ENCODE data around the gene NARF.

The NARF gene

GRCh38 chr17:82519971-82520903 is 61.7 kb downstream of the NARF start:
- Mint-ChIP-seq H3K27me3 (ENCODE audit: low read depth, poor library complexity) (peaks cover 3% of the 10 kb centered on the region), H3K36me3 (ENCODE audit: low read depth) (peaks cover 20% of the 10 kb centered on the region), H3K9me3 (peaks cover 5% of the 10 kb centered on the region), H3K4me3 (peak overlapping the region; percentile 92), H3K4me1 (peaks cover 35% of the 10 kb centered on the region), H3K27ac (peak overlapping the region; percentile 95)
- no peak for TF ChIP-seq CTCF (IDR thresholded peaks at IDR 0.05)
- peak; percentile 50 for DNase-seq

DNA sequence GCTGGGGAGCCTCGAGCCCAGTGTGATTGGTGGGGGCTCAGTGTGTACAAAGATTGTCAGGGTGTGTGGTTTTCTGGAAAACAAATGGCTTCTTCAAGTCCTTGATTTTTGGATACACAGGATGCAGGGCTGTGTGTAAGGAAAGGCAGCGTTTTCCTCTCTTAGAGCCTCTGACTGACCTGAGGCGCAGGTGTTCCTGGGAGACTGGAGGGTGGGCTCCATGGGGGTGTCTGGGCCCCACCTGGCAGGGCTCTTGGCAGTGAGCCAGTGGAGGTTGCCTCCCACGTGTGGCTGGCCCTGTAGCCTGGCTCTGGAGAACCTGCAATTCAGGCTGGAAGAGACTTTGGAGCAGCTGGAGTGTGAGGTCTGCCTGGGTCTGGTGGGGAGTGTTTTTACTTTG is 66.0 kb downstream of the NARF start:
- Mint-ChIP-seq H3K9me3 (no peaks in the 10 kb centered on the region), H3K27me3 (ENCODE audit: low read depth, poor library complexity) (no peaks in the 10 kb centered on the region), H3K4me3 (no peak overlapping the region), H3K4me1 (peaks cover 66% of the 10 kb centered on the region), H3K36me3 (ENCODE audit: low read depth) (peaks cover 25% of the 10 kb centered on the region), H3K27ac (peak overlapping the region; percentile 90)
- DNase-seq: no peak
- TF ChIP-seq CTCF (IDR thresholded peaks at IDR 0.05): no peak

GRCh38 chr17:82525712-82526111 is 67.2 kb downstream of the NARF start:
- Mint-ChIP-seq H3K27me3 (ENCODE audit: low read depth, poor library complexity) (no peaks in the 10 kb centered on the region), H3K36me3 (ENCODE audit: low read depth) (peaks cover 25% of the 10 kb centered on the region), H3K4me1 (peaks cover 70% of the 10 kb centered on the region), H3K9me3 (no peaks in the 10 kb centered on the region), H3K27ac (peak overlapping the region; percentile 92), H3K4me3 (no peak overlapping the region)
- DNase-seq: no peak
- TF ChIP-seq CTCF (IDR thresholded peaks at IDR 0.05): no peak

DNA sequence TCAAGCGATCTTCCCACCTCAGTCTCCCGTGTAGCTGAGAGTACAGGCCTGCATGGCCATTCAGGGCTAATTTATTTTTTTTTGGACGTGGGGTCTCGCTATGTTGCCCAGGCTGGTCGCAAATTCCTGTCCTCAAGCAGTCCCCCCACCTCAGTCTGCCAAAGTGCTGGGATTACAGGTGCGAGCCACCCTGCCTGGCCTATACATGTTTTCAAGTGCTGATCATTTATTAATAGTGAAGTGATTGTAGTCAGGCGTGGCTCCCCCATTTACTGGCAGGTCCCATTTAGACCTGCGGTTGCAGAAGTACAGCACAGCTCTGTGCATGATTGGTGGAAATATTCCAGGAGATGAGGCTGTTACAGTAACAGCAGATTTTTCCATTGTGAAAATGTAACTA is 69.4 kb downstream of the NARF start:
- no peak overlapping the region for H3K4me3 Mint-ChIP-seq
- H3K9me3 Mint-ChIP-seq: no peaks in the 10 kb centered on the region
- H3K27me3 Mint-ChIP-seq (ENCODE audit: low read depth, poor library complexity): no peaks in the 10 kb centered on the region
- DNase-seq: no peak
- peaks cover 62% of the 10 kb centered on the region for H3K4me1 Mint-ChIP-seq
- TF ChIP-seq CTCF (IDR thresholded peaks at IDR 0.05): no peak
- peaks cover 28% of the 10 kb centered on the region for H3K36me3 Mint-ChIP-seq (ENCODE audit: low read depth)
- peak overlapping the region; percentile 79 for H3K27ac Mint-ChIP-seq

DNA sequence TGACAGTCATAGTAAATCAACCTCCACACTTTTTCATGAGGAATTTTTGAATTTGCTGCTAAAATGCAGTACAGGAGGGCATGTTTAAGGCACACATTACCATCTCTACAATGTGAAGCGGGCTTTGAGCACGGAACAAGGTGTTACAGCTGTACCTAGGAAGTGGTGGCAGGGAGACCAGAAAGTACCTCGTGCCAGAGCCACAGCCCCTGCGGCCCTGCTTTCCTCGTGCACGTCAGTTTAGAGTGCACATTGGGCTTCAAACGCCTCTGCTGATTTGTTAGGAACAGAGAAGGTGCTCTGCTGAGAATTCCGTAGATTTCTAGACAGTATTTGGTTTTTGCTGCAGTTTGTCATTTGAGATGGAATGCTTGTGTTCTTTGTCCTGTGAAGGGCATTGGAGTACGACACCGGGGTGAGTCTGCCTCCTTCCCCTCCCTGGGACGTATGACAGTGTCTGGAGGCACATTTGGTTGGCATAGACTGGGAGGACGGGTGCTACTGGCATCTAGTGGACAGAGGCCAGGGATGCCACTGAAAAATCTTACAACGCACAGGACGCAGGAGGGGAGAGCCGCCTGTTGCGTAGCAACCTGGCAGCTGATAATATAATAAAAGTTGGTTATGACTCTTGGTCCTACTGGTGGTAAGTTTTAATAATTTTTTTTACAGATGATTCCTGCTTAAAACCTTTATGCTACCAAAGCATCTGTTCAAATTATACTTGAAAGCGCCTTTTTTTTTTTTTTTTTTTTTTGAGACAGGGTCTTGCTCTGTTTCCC is 70.1 kb downstream of the NARF start:
- H3K4me1 Mint-ChIP-seq: peaks cover 61% of the 10 kb centered on the region
- H3K9me3 Mint-ChIP-seq: no peaks in the 10 kb centered on the region
- H3K27ac Mint-ChIP-seq: peak overlapping the region; percentile 79
- peak; percentile 9 for TF ChIP-seq CTCF (IDR thresholded peaks at IDR 0.05)
- H3K27me3 Mint-ChIP-seq (ENCODE audit: low read depth, poor library complexity): no peaks in the 10 kb centered on the region
- H3K4me3 Mint-ChIP-seq: peak overlapping the region; percentile 2
- peaks cover 24% of the 10 kb centered on the region for H3K36me3 Mint-ChIP-seq (ENCODE audit: low read depth)
- peak; percentile 21 for DNase-seq
